A549 treated with RU486 at 1 μM for 4 hours (cell line): Measurements from ENCODE around the gene DYNLT4. TPM values are rescaled to one million over a fixed set of nuclear protein-coding genes. Genes with fewer than 3 reads are reported as not detected.

Experiments
- total RNA-seq: library from RNA; stranded (reverse); fragments of 200-300 nt; extraction: Qiagen RNA extraction; gene quantifications from 5 replicates; pipeline ENCODE4 v1.2.3, GENCODE V29; 2022; ENCODE audit warnings: low read depth

The DYNLT4 gene, protein sequence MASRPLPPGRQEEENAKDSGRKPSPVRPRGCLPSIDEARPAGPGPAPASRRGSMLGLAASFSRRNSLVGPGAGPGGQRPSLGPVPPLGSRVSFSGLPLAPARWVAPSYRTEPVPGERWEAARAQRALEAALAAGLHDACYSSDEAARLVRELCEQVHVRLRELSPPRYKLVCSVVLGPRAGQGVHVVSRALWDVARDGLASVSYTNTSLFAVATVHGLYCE
- 0.32 to 0.64 TPM (median 0.48 TPM) in 4 of 5 replicates, not detected in the other for total RNA-seq

DNA sequence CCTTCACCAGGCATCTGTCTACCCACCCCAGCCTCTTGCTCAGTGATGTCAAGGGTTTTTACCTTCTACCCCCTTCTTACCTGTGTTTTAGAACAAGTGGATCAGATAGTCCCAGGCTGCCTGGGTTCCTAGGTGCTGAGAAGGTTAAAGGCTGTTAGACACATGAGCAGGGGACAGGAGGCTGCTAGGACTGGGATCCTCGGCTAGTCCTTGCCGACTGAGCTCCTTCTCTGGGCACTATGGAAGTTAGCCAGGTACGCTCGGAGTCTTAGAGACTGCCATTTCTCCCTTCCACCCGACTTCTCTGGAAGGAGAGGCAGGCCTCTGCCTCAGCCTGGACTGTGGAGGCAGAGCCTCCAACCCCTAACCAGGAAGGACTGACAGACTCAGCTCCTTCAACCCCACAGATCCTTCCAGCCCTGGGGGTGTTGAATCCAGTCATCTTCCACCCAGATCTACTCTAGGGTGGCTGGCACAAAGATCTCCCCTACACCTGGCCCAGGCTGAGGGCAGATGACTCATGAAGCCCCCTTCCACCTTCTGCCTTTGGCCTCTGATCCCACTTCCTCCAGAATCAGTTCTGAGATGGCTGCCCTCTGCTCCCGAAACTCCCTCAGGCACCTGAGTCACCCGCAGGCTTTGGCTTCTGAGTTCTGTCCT is at the start of gene DYNLT4:
Gene DYNLT4, minus strand, starts transcription at position 648 of the 660 bp plus-strand sequence. CDS start 683 bp downstream, outside the sequence.

DNA sequence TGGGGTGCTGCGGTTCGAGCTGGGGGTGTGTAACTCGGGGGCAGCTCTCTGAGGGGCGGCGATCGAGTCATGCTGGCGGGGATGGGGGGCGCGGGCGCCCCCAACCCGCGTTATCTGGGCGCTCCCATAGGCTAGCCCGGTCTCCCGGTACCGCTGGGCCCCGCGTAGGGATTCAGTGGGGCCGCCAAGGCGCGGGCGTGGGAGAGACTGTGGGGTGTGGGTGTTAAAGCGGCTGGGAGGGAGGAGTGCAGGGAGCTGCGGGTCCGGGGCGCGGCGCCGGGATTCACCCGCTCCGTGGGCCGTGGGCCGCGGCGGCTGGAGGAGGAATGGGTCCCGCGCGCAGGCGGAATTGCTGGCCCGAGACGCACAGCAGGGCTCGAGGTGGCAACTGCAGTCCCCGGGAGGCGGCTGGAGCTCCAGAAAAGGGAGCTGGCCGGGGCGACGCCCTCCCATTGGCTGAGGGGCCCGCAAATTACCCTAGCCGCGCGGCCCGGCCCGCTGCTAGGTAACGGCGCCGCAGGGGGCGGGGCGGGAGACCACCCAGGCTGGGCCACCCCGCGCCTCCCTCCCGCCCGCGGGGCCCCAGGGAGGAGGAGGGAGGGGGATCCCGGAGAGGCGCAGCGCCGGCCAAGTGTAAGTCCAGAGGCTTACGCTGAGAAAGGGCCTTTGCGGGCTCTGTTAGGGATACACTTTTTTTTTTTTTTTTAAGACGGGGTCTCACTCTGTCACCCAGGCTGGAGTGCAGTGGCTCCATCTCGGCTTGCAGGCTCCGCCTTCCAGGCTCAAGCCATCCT is 35.9 kb upstream of the DYNLT4 start, which contains the start of gene PTCH2:
Gene PTCH2, minus strand, starts transcription at position 392 of the 794 bp plus-strand sequence. Its CDS starts 321 bp downstream, at position 71.

DNA sequence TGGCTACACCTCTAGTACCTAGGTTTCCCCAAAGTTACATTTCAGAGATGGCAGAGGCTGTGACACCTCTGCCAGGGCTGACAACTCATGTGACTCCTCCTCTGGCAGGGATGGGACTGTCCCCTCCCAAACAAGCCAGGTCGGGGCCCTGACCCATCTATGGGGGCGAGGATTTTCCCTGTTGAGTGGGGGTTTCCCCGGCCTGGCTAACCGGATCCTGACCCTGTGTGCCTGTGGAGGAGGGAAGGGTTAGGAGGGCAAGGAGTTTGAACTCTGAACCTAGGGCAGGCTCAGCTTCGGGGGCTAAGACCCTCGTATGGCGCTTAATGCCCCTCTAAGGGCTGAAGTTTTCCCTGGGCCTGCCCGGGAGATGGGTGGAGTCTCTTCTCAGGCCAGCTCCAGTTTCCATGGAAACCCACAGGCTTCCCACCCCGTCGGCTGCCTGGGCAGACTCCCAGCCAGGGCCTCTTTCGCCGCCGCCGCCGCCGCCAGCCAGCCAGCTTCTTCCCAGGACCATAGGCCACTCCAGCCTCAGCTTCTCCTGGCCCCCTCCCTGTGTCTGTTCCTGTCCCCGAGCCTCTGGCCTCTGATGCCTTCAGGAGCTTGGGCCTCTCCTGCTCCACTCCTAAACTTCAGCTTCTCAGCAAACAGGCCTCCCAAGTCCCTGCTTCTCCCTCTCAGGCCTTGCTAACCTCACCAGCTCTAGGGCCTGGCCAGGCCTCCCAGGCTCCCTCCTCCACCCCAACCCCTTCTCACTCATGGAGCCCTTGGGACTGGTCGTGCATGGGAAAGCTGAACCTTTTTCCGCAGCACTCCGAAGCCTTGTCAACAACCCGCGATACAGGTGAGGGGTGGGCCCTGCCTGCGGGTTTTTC is 1.1 kb upstream of the DYNLT4 start, which contains the start of gene BTBD19:
Gene BTBD19, plus strand, starts transcription at position 461 of the 875 bp plus-strand sequence. Its CDS starts 298 bp downstream, at position 759.

DNA sequence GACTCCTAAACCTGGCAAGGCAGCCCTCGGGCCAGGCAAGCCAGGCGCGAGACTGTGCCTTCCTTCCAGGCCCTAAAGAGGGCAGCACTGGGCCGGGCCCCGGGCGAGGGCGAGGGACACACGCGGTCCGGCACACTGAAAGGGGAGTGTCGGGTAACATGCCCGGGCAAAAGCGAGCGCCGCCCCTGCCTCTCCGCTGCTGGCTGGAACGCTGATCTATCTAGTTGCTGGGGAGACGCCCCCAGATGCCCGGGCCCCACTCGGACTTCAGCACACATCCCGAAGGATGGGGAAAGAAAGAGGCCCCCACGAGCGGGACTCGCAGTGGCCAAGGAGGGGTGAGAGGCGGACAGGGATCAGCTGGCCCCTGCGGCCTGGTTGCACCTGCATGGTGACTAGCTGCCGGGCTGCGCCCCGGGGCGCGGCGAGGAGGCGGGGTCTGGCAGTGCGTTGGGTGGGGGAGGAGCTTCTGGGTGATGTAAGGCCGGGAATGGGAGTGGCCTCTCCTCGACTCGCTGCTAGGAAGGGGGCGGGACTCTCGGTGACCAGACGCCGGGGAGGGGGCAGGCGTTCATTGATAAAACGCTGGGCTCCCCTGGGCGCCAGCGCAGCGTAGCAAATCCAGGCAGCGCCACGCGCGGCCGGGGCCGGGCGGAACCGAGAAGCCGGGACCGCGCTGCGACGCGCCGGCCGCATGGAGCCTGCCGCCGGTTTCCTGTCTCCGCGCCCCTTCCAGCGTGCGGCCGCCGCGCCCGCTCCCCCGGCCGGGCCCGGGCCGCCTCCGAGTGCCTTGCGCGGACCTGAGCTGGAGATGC is 7.2 kb downstream of the DYNLT4 start, which contains the start of gene PLK3:
Gene PLK3, plus strand, starts transcription at position 608 of the 815 bp plus-strand sequence. Its CDS starts 87 bp downstream, at position 695.

DNA sequence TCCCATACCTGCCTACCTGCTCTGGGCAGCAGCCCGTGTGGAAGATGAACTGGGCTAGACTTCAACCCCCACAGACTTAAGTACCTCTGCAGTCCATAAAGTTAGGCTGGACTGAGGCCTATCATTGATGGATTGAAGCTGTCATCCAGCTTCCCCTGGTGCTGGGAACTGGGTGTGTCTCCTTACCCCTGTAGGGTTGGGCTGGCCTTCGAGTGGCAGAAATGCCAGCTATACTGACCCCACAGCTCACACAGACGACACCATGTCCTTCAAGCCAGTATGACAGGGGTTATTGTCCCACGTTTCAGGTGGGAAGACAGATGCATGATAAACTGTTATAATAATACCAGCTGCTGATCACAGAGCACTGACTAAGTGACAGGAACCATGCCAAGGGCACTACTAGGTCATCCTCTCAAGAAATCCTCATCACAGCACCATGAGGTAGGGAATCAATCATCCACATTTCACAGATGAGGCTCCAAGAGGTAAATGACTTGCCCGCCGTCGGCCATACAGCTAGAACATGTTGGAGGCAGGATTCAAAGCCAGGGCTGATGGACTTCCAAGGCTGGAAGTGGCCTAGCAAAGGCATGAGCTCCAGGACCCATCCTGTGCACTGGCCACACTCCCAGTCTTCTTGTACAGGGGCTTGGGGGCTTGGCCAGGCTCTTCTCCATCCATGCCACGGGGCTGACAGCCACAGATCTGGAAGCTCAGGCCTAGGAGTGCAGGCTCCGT is 18.9 kb downstream of the DYNLT4 start, which contains the start of gene BEST4:
Gene BEST4, minus strand, starts transcription at position 51 of the 741 bp plus-strand sequence. CDS start 465 bp downstream, outside the sequence.

DNA sequence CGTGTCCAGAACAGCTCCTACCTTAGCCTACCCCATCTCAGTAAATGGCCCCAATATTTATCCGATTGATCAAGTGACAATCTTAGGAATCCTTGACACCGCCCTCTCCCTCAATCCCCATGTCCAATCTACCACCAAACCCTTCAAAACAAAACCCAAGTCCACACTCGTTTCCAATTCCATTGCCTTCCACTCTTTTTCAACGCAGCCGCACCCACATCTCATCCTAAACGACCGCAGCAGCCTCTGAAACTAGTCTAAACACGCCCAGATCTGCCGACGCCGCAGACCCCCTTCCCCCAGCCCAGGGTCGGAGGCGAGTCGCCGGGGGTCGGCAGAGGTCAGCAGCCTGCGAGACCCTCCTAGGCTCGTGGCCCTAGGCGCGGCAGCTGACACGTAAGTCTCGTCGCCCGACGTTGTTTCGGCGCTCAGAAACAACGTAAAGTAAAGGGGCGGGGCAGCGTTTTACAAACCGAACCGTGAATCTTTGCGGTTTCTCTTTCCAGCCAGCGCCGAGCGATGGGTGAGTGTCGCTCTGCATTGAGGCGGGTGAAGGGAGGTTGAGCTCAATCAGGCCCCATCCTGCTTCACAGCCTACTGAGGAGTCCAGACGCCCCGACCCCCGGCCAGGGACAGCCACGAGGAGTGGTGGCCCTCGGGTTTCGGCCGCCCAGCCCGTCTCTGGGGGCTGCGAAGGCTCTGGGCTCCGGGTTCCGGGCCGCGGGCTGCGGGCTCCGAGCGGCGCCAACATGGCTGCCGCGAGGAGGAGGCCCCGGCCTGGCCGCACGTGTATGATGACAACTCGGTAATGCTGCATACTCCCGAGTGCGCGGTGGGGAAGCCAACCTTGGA is 31.8 kb downstream of the DYNLT4 start, which contains the start of gene RPS8:
Gene RPS8, plus strand, starts transcription at position 463 of the 852 bp plus-strand sequence. Its CDS starts 57 bp downstream, at position 520.

Other genes starting within 250 kb of the DYNLT4 start
- gene TMEM53, start 132.9 kb downstream of the DYNLT4 start, total RNA-seq: 7.6 to 13.6 TPM (median 9.5 TPM) in 5 replicates
- 0.28 to 1.2 TPM (median 0.85 TPM) in 5 replicates for gene ARMH1, start 132.6 kb downstream of the DYNLT4 start, total RNA-seq
- not detected in 5 replicates for gene RNU5D-1, start 76.2 kb downstream of the DYNLT4 start, total RNA-seq
- 39.1 to 45.8 TPM (median 42.7 TPM) in 5 replicates for gene KIF2C, start 67.5 kb downstream of the DYNLT4 start, total RNA-seq
- 1,540 to 1,813 TPM (median 1,677 TPM) in 5 replicates for gene RPS8, start 31.8 kb downstream of the DYNLT4 start, total RNA-seq
- gene BEST4, start 19.2 kb downstream of the DYNLT4 start, total RNA-seq: 0.16 to 0.37 TPM (median 0.29 TPM) in 5 replicates
- 12.3 to 19.5 TPM (median 17.5 TPM) in 5 replicates for gene PLK3, start 7.0 kb downstream of the DYNLT4 start, total RNA-seq
- 2.2 to 3.3 TPM (median 2.7 TPM) in 5 replicates for gene BTBD19, start 1.2 kb upstream of the DYNLT4 start, total RNA-seq
- 0.14 to 0.30 TPM (median 0.20 TPM) in 5 replicates for gene PTCH2, start 35.9 kb upstream of the DYNLT4 start, total RNA-seq
- 15.9 to 20.6 TPM (median 19.0 TPM) in 5 replicates for gene EIF2B3, start 179.2 kb upstream of the DYNLT4 start, total RNA-seq
- gene HECTD3, start 204.0 kb upstream of the DYNLT4 start, total RNA-seq: 13.1 to 18.6 TPM (median 17.7 TPM) in 5 replicates
- gene UROD, start 204.9 kb upstream of the DYNLT4 start, total RNA-seq: 38.9 to 50.8 TPM (median 48.7 TPM) in 5 replicates